SW480 (cell line): ENCODE results near the gene ZNF496.

Experiments
- DNase-seq: peaks from one replicate; pipeline ENCODE4 v3.0.0-alpha.2; 2016; ENCODE audit warnings: low spot score

Gene ZNF496

DNA sequence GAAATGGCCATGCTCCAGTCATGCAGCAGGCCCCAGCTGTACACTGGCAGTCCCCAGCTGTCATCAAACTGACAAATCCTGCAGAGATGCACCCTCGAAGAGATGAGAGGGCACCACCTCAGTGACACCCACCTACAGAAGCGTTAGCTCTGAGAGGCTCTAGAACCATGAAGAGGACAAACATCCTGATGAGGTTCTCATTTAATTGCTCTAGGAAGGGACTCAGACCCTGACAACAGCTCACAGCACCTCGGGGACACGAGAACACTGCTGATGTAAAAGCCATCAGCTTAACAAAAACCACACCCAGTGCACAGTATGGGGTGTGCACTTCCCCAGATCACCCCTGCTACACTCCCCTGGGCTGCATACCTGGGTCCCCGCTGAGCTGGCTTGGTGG, 3.4 kb downstream of the ZNF496 start:
- no peak for DNase-seq

- DNase-seq = no peak
These were observed 5.1 kb downstream of the ZNF496 start for GRCh38 chr1:247326411-247327130.

GRCh38 chr1:247324923-247325322, 6.7 kb downstream of the ZNF496 start:
- DNase-seq = no peak

DNA sequence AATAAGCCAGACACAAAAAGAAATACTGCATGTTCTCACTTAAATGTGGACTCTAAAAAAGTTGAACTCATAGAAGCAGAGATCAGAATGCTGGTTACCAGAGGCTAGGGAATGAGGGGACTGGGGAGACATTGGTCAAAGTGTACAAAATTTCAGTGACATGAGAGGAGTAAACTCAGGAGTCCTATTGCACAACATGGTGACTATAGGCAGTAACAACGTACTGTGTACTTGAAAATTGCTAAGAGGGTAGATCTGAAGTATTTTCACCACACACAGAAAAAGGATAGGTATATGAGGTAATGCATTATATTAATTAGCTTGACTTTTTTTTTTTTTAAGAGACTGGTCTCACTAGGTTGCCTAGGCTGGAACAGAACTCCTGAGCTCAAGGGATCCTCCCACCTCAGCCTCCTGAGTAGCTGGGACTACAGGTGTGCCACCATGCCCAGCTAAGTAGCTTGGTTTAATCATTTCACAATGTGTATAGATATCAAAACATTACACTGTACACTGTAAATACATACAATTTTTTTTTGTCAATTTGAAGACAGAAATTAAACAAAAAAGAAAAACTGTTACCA, 7.4 kb downstream of the ZNF496 start:
- no peak for DNase-seq

DNA sequence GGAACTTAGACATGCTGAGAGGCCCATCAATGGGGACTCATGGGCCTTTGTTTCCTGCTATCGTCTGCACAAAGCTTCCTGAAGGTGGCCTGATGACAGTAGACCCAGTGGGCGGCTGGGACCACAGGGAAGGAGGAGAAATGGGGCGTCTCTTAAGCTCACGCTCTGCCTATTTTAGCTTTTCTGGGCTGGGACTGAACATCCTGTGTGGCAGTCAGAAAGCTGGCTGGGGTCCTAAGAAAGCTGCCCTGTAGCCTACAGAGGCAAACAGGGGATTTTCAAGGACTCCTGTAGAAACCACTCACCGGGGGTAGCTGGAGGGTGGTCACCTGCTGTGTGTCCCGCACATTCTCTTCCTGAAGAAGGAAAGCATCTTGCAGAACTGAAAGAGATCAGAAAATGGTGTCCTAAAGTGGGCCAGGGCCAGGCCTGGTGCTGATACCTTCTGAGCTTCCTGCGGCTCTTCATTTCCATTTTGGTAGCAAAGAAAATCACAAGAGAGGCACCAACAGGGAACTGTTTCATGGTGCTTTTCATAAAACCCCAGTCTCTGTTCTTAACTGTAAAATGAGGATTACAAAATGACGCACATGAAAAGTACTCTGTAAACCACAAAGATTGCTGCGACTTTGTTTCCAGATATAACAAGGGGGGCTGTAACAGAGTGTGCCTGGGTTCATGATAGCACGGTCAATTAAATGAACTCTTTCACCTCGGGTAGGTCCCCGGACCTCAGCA, 8.6 kb downstream of the ZNF496 start:
- no peak for DNase-seq

DNA sequence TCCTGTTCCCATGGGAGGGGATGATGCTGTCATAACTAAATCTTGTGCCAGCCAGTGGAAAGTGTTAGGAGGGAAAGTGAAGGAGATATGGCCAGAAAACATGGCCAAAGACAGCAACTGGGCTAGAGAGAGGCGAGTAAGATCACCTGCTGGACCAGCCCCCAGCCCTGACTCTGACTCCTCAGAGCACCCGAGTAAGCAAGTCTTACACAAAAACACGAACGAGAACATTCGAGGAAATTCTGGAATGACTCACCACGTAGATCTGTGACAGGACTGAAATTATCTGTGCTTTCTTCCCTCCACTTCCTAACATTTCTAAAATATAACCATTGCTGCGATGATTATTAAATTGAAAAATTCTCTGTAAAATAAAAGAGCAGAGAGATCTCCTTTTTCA, 9.2 kb downstream of the ZNF496 start:
- no peak for DNase-seq

- DNase-seq = no peak
These were observed 14.0 kb downstream of the ZNF496 start for GRCh38 chr1:247317702-247318101.

- DNase-seq = no peak
These were observed 15.0 kb downstream of the ZNF496 start for GRCh38 chr1:247316590-247317197.

- DNase-seq = no peak
These were observed 27.6 kb downstream of the ZNF496 start for GRCh38 chr1:247304031-247304430.

- no peak for DNase-seq
These were observed 28.5 kb downstream of the ZNF496 start for GRCh38 chr1:247303216-247303615.

- DNase-seq = no peak
These were observed 30.5 kb downstream of the ZNF496 start for GRCh38 chr1:247301176-247301540.

DNA sequence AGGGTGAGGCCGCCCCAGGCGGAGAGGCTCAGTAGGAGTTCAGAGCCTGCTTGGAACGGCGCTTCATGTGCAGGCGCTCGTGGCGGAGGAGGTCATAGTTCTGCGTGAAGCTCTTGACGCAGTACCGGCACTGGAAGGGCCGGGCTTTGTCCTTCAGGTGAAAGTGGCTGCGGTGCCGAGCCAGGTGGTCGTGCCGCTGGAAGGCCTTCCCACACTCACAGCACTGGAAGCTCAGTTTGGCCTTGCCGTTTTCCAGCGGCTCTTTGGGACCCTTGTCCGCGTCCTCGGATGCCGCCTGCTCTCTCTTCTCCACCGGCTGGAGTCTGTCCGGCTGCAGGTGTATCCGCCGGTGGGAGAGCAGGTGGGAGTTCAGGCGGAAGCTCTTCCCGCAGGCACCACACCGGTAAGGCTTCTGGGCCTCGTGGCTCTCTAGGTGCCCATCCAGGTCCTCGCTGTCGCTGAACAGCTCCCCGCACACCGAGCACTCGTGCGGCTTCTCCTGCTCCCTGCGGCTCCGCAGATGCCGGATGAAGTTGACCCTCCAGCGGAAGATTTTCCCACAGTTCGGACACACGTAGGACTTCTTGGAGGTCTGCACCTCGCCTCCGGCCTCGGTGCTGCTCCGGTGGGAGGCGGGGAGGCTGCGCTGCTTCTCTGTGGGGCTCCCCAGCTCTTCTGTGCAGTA, 31.0 kb downstream of the ZNF496 start:
- DNase-seq = no peak

DNA sequence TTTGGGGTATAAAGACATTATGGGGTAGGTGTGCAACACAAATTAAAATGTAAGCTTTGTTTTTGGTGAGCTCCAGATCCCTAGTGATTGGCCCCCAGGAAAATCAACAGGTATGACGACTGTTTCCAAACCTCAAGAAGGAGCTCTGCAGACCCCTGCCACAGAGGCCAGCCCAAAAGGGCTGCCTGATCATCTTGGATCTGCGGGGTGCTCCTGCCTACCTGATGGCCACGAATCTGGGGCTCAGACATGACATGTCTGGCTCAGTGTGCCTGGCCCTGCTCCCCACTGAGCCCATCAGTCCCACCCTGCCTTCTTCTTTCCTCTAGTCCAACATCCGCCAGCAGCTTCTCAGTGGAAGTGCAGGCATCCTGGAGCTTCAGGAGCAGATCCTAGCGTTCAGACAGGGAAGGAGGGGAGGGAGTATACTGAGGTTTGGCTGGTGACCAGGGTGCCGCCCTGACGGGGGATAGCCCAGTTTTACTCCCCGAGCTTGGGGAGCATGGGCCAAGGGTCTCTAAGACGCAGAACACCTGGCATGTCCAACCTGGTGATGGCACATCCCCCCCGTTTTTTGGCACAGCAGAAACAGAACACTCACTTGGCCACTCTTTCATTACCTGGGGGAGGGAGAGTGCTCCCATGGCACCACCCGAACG, 31.8 kb downstream of the ZNF496 start:
- DNase-seq = no peak

GRCh38 chr1:247298701-247299100, 33.0 kb downstream of the ZNF496 start:
- no peak for DNase-seq

DNA sequence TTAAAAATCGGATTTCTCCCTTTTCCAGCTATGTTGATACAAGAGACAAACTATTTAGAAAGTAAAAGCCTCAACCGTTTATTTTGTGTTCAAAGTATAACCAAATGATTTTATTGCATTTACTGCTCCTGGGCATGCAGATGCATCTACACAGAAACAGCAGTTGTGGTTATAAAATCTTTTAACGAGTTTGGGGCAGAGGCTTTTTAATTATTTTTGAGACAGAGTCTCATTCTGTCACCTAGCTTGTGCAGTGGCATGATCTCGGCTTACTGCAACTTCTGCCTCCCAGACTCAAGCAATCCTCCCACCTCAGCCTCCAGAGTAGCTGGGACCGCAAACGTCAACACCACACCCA, 33.6 kb downstream of the ZNF496 start:
- DNase-seq = no peak

DNA sequence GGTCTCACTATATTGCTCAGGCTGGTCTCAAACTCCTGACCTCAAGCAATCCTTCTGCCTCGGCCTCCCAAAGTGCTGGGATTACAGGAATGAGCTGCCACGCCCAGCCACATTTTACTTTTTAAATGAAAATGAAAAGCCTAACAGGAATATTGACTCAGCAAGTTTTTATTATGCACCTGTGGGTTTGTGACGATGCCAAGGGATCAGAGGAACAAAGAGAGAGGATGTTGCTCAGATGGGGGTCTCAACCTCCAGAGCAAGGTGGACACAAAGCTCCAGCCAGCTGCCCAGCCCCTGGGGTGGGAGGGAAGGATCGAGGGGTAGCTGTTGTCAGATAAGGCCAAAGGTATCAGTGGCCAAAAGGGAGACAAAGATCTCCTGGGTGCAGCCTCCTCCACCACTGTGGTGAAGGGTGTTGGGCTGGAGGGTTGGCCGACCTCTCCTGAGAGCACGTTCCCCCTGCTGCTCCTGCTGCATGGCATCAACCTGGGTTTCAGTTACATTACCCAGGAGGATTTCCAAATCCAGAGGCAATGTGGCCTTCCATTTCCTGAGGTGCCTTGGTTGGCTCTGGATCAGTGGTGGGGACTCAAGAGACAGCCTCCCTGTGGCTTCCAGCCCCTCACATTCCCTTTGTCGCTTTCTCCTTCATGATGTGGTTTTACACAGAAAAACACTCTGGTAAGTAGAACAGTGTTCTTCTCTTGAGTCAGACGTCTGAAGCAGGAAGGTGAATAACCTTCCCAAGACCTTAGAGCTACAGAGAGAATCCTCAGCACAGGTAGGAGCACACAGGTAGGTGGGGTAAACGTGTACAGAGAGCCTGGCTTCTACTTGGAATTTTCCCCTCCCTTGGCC, 34.2 kb downstream of the ZNF496 start:
- no peak for DNase-seq

DNA sequence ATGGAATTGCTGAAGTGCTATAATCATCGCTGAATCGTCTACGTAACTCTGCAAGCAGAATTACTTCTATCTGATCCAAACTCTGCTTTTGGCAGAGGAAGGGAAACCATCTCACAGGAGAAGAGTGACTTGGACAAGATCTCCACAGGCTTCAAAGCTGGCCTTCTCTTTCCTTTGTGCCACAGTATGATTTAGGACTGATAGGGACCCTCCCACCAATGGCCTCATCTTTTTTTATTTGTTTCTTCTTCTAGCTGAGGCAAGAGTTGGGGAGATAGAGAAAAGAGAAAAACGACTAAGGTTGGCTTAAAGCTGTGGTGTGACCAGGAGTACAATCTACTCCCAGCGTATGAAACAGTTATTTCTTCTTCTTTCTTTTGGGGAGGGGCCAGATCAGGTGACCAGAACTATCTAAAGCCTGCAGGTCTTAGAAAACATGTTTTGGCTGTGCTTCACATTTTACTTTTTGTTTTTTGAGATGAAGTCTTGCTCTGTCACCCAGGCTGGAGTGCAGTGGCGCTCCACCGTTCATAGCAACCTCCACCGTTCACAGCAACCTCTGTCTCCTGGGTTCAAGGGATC, 35.0 kb downstream of the ZNF496 start:
- no peak for DNase-seq

DNA sequence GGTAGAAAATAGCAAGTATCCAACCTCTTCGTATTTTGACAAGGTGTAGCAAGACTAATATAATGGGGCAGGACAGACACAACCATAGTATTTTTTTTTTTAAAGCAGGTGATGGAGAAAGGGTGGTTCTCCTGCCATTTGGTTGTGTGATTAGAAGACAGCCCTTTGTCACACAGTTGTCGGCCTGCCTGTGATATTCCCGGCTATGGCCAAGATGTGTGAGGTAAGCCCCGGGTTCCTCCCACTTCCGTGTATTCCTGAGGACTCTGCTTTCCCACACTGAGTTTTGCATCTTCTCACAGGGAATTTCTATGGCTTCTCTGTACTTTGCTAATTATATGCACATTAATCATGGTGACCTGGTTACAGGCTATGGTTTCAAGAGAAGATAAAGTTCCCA, 35.9 kb downstream of the ZNF496 start:
- no peak for DNase-seq

- DNase-seq = no peak
These were observed 36.4 kb downstream of the ZNF496 start for GRCh38 chr1:247295274-247295684.

GRCh38 chr1:247294282-247294681, 37.4 kb downstream of the ZNF496 start:
- DNase-seq = no peak

DNA sequence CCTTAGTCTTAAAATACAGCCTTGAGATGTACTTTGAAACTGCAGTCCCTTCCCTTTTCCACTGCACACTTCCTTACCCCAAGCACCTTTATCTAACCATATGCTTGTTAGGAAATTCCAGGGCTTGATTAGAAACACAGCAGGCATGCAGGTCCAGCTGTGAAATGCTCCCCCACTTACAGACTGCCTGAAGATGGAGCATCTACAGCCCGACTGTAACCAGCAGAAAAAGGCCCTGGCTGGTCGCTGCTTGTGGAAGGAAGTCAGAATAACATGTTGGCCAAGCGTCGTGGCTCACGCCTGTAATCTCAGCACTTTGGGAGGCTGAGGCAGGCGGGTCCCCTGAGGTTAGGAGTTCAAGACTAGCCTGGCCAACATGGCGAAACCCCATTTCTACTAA, 38.6 kb downstream of the ZNF496 start:
- DNase-seq = no peak
